K562 (cell line): Measurements from ENCODE around the gene PRCD. TPM values are rescaled to one million over a fixed set of nuclear protein-coding genes. Genes with fewer than 3 reads are reported as not detected.

Experiments used
- BDP1 ChIP-seq: IDR thresholded peaks from 3 replicates; pipeline ENCODE4 v1.6.1; 2011; ENCODE audit not compliant: insufficient read length, insufficient read depth
- BRD4 ChIP-seq: fragments of 200-600 bp; sonication (generic); IDR thresholded peaks from 2 replicates; pipeline ENCODE4 v1.6.1; 2017; ENCODE audit warnings: inconsistent platforms
- CBX8 ChIP-seq: fragments of 200-600 bp; sonication (generic); IDR thresholded peaks from 2 replicates; pipeline ENCODE4 v1.6.1; 2012; ENCODE audit warnings: borderline replicate concordance, mixed run types, low read depth, mild to moderate bottlenecking, moderate library complexity, mixed read lengths, low read length, control low read depth, inconsistent platforms; ENCODE audit not compliant: poor library complexity, severe bottlenecking; ENCODE audit errors: extremely low read depth
- ELF2 ChIP-seq: fragments of 250-450 bp; sonication (Bioruptor Pico); IDR thresholded peaks from 2 replicates; pipeline ENCODE4 v1.5.0; 2021; ENCODE audit warnings: mild to moderate bottlenecking
- GTF2B ChIP-seq: IDR thresholded peaks from 2 replicates; pipeline ENCODE4 v1.6.1; 2011; ENCODE audit not compliant: insufficient read length; ENCODE audit errors: extremely low read depth
- KLF13 ChIP-seq: fragments of 450-650 bp; IDR thresholded peaks from 2 replicates; pipeline ENCODE4 v1.6.1; 2016; ENCODE audit warnings: missing genetic modification characterization, low read depth, mild to moderate bottlenecking, missing compliant biosample characterization, moderate library complexity, borderline replicate concordance
- MCM3 ChIP-seq: fragments of 450-650 bp; IDR thresholded peaks from 2 replicates; pipeline ENCODE4 v1.6.1; 2016
- NEUROD1 ChIP-seq: fragments of 150-350 bp; IDR thresholded peaks from 2 replicates; pipeline ENCODE4 v1.6.1; 2014; ENCODE audit warnings: borderline replicate concordance, low read length, low read depth; ENCODE audit not compliant: partially characterized antibody
- POLR3G ChIP-seq: IDR thresholded peaks from 2 replicates; pipeline ENCODE4 v1.6.1; 2011; ENCODE audit not compliant: insufficient read length, insufficient replicate concordance; ENCODE audit errors: extremely low read depth
- RBFOX2 ChIP-seq: fragments of 200-400 bp; formaldehyde crosslinking; IDR thresholded peaks from 2 replicates; pipeline ENCODE4 v1.6.1; 2017; ENCODE audit warnings: low read depth, mild to moderate bottlenecking, low read length, moderate library complexity
- RBM34 ChIP-seq: fragments of 200-400 bp; formaldehyde crosslinking; IDR thresholded peaks from 2 replicates; pipeline ENCODE4 v1.6.1; 2018; ENCODE audit warnings: low read length, borderline replicate concordance; ENCODE audit not compliant: insufficient read depth
- SREBF2 ChIP-seq: sonication (generic); formaldehyde crosslinking; IDR thresholded peaks from 2 replicates; pipeline ENCODE4 v1.4.0; 2020; ENCODE audit warnings: mild to moderate bottlenecking, missing genetic modification reagents
- ZNF140 ChIP-seq: fragments of 250-450 bp; sonication (Bioruptor Pico); IDR thresholded peaks from 2 replicates; pipeline ENCODE4 v1.8.0; 2021; ENCODE audit warnings: moderate library complexity, mild to moderate bottlenecking, inconsistent platforms
- ZNF146 ChIP-seq: IDR thresholded peaks from one replicate; pipeline ENCODE4 v1.6.1; 2018; ENCODE audit warnings: missing compliant biosample characterization; ENCODE audit not compliant: unreplicated experiment
- polyA plus RNA-seq, 8 experiments: library from polyadenylated mRNA; depleted of rRNA in 4 of 8; stranded (reverse) in 5 of 8; unstranded in 3 of 8; fragments of >200 nt; fragmentation: Nextera tagmentation in 2 of 8; fragmentation: Illumina TruSeq in 1 of 8; extraction: Ambion mirVana in 2 of 8; extraction: Trizol in 1 of 8; gene quantifications; 2 replicates each; pipeline versions ENCODE4 v1.2.1 to v1.2.3, GENCODE V29; 2011 to 2014; ENCODE audit warnings: inconsistent platforms in 1 of 8, missing spikeins in 1 of 8
- total RNA-seq, 7 experiments: library from RNA; depleted of rRNA in 6 of 7; stranded (reverse); fragments of >200 nt in 6 of 7; fragmentation: Illumina TruSeq in 2 of 7; extraction: Trizol in 2 of 7; gene quantifications; 2 replicates each; pipeline versions ENCODE4 v1.2.1 to v1.2.3, GENCODE V29; 2011 to 2021; ENCODE audit warnings: low replicate concordance in 1 of 7
- TF ChIP-seq, protein P1 (sequence below): fragments of 450-650 bp; IDR thresholded peaks from 2 replicates; pipeline ENCODE4 v1.6.1; 2016
- TF ChIP-seq, protein P2 (sequence below): fragments of 150-350 bp; IDR thresholded peaks from 2 replicates; pipeline ENCODE4 v1.6.1; 2014; ENCODE audit warnings: low read depth, mild to moderate bottlenecking, low read length, borderline replicate concordance
- TF ChIP-seq, protein P3 (sequence below): fragments of 250-450 bp; sonication (Bioruptor Pico); IDR thresholded peaks from 2 replicates; pipeline ENCODE4 v1.4.0; 2020; ENCODE audit warnings: borderline replicate concordance
- TF ChIP-seq, protein P4 (sequence below), 2 experiments: fragments of 450-650 bp; IDR thresholded peaks; 2 replicates each; pipeline ENCODE4 v1.6.1; 2016

The PRCD gene
- total and polyA plus RNA-seq, 9 of the 15 experiments (the other 6 are each of a cell fraction or from before 2014, with no cell fraction given), result 0.20 to 0.25 (median 0.21) TPM; not detected in 6

DNA sequence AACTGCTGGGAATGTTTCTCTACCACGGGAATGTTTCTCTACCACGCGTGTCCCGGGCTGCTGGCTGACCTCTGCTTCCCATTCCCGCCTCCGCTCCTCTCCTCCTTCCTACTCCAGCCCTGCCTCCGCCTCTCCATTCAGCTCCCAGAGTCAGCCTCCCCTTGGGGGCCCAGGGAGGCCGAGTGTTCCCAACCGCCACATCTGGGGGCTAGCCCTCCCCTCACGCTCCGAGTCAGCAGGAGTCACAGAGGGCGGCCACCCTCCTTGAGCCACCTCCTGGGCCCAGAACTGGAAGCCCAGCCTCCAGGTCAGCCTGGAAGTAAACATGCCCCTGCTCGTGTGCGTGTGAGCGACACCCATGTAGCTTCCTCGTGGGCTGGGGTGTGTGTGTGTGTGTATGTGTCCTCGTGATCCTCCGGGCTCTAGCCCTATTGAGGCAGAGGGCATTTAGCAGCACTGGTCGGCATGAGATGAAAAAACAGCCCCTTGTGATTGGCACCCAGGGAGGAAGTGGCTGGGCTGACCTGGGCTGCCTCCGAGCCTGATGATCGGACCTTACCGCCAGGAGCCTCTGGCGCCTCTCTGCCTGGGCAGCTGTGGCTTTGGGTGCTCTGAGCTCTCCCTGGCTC lies 9.6 kb upstream of the PRCD start (continued):
- TF ChIP-seq ELF2 (CRISPR knock-in tag) (no peak), ZNF140 (CRISPR knock-in tag) (no peak), CBX8 (no peak), KLF13 (tag) (no peak), BRD4 (no peak; the same call in 1 of the 2 replicates), SREBF2 (no peak), NEUROD1 (no peak), ZNF146 (CRISPR knock-in tag) (peak; percentile 5), RBFOX2 (peak; percentile 53), GTF2B (no peak), BDP1 (no peak), POLR3G (no peak), MCM3 (no peak), RBM34 (no peak)
- TF ChIP-seq, protein P1, sequence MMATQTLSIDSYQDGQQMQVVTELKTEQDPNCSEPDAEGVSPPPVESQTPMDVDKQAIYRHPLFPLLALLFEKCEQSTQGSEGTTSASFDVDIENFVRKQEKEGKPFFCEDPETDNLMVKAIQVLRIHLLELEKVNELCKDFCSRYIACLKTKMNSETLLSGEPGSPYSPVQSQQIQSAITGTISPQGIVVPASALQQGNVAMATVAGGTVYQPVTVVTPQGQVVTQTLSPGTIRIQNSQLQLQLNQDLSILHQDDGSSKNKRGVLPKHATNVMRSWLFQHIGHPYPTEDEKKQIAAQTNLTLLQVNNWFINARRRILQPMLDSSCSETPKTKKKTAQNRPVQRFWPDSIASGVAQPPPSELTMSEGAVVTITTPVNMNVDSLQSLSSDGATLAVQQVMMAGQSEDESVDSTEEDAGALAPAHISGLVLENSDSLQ, result peak; percentile 48
- TF ChIP-seq, protein P2, sequence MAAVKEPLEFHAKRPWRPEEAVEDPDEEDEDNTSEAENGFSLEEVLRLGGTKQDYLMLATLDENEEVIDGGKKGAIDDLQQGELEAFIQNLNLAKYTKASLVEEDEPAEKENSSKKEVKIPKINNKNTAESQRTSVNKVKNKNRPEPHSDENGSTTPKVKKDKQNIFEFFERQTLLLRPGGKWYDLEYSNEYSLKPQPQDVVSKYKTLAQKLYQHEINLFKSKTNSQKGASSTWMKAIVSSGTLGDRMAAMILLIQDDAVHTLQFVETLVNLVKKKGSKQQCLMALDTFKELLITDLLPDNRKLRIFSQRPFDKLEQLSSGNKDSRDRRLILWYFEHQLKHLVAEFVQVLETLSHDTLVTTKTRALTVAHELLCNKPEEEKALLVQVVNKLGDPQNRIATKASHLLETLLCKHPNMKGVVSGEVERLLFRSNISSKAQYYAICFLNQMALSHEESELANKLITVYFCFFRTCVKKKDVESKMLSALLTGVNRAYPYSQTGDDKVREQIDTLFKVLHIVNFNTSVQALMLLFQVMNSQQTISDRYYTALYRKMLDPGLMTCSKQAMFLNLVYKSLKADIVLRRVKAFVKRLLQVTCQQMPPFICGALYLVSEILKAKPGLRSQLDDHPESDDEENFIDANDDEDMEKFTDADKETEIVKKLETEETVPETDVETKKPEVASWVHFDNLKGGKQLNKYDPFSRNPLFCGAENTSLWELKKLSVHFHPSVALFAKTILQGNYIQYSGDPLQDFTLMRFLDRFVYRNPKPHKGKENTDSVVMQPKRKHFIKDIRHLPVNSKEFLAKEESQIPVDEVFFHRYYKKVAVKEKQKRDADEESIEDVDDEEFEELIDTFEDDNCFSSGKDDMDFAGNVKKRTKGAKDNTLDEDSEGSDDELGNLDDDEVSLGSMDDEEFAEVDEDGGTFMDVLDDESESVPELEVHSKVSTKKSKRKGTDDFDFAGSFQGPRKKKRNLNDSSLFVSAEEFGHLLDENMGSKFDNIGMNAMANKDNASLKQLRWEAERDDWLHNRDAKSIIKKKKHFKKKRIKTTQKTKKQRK, result no peak
- TF ChIP-seq, protein P3, sequence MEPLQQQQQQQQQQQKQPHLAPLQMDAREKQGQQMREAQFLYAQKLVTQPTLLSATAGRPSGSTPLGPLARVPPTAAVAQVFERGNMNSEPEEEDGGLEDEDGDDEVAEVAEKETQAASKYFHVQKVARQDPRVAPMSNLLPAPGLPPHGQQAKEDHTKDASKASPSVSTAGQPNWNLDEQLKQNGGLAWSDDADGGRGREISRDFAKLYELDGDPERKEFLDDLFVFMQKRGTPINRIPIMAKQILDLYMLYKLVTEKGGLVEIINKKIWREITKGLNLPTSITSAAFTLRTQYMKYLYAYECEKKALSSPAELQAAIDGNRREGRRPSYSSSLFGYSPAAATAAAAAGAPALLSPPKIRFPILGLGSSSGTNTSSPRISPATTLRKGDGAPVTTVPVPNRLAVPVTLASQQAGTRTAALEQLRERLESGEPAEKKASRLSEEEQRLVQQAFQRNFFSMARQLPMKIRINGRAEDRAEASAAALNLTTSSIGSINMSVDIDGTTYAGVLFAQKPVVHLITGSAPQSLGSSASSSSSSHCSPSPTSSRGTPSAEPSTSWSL, result no peak
- TF ChIP-seq, protein P4, sequence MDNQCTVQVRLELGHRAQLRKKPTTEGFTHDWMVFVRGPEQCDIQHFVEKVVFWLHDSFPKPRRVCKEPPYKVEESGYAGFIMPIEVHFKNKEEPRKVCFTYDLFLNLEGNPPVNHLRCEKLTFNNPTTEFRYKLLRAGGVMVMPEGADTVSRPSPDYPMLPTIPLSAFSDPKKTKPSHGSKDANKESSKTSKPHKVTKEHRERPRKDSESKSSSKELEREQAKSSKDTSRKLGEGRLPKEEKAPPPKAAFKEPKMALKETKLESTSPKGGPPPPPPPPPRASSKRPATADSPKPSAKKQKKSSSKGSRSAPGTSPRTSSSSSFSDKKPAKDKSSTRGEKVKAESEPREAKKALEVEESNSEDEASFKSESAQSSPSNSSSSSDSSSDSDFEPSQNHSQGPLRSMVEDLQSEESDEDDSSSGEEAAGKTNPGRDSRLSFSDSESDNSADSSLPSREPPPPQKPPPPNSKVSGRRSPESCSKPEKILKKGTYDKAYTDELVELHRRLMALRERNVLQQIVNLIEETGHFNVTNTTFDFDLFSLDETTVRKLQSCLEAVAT (IDR thresholded peaks at IDR 0.05), result 0 out of 4 replicates have a peak, but pooled peaks of 1 of the 2 experiments have one; percentile 36
